Activated CD4-positive, CD25-positive, alpha-beta regulatory T cell treated with anti-CD3 and anti-CD28 coated beads, Interleukin-2, amount 50 U/mL, for 72 hours (primary cell): Measurements from ENCODE around the gene FCHO2.

Experiments used
- DNase-seq: peaks from one replicate; pipeline ENCODE4 v3.0.0; 2021

Gene FCHO2

DNA sequence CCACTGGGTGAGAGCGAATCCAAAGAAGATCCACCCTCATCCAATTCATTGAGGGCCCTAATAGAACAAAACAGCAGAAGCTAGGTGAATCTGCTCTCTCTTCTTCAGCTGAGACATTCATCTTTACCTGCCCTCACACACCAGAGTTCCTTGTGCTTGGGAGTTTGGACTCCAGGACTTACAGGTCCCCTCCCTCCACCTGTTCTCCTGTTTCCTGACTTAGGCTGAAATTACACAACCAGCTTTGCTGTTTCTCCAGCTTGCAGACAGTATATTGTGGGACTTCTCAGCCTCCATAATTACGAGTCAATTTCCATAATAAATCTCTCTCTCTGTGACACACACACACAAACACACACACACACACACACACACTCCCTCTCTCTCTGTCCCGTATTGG is 183.6 kb downstream of the FCHO2 start:
- no peak for DNase-seq
